OCI-LY7 (cell line): Measurements from ENCODE around the gene EPDR1. TPM values are rescaled to one million over a fixed set of nuclear protein-coding genes. Genes with fewer than 3 reads are reported as not detected.

Experiments used
- BruUV-seq: library from RNA; stranded (reverse); fragments of 400-500 nt; replicated peaks from 2 replicates; lab custom pipeline; 2021; lab: Mats Ljungman, UMichigan
- CTCF ChIA-PET: fragments of 300-600 bp; sonication (Branson Sonifier 250); formaldehyde crosslinking; loops from one replicate; lab custom pipeline; 2022; ENCODE audit warnings: antibody characterized with exemption; ENCODE audit not compliant: unreplicated experiment; lab: Charles Lee
- POLR2A ChIA-PET: fragments of 300-600 bp; sonication (Branson Sonifier 250); formaldehyde crosslinking; loops from one replicate; lab custom pipeline; 2022; ENCODE audit warnings: antibody characterized with exemption; lab: Charles Lee
- DNase-seq: peaks from one replicate; pipeline ENCODE4 v3.0.0-alpha.2; 2015; ENCODE audit warnings: low spot score
- H2AFZ ChIP-seq: fragments of 200-600 bp; sonication (generic), shearing (Covaris generic); 2 replicates; pipeline ENCODE4 v1.6.1; 2014; ENCODE audit warnings: mild to moderate bottlenecking, antibody characterized with exemption, low read length, moderate library complexity
- H3K27ac ChIP-seq: fragments of 200-600 bp; sonication (generic); 2 replicates; pipeline ENCODE4 v1.5.1; 2014; ENCODE audit warnings: mixed run types, low read depth, mild to moderate bottlenecking, moderate library complexity, low read length, inconsistent platforms; ENCODE audit not compliant: poor library complexity, severe bottlenecking
- H3K36me3 ChIP-seq: fragments of 200-600 bp; sonication (generic); 2 replicates; pipeline ENCODE4 v1.6.1; 2014; ENCODE audit warnings: mild to moderate bottlenecking, antibody characterized with exemption, low read length, moderate library complexity, mixed read lengths; ENCODE audit not compliant: insufficient read depth
- H3K4me1 ChIP-seq: fragments of 200-600 bp; sonication (generic); 2 replicates; pipeline ENCODE4 v1.5.1; 2014; ENCODE audit warnings: mild to moderate bottlenecking, low read length; ENCODE audit not compliant: insufficient read depth, poor library complexity, severe bottlenecking
- H3K4me2 ChIP-seq: fragments of 200-600 bp; sonication (generic); 2 replicates; pipeline ENCODE4 v1.6.1; 2014; ENCODE audit warnings: mild to moderate bottlenecking, low read length
- H3K4me3 ChIP-seq: fragments of 200-600 bp; sonication (generic); 2 replicates; pipeline ENCODE4 v1.5.1; 2014; ENCODE audit warnings: mild to moderate bottlenecking, low read depth, low read length; ENCODE audit not compliant: poor library complexity, severe bottlenecking
- H3K79me2 ChIP-seq: fragments of 200-600 bp; sonication (generic); 2 replicates; pipeline ENCODE4 v1.6.1; 2016; ENCODE audit warnings: low read depth, mild to moderate bottlenecking, low read length, moderate library complexity, mixed read lengths; ENCODE audit not compliant: insufficient read depth
- H3K9me2 ChIP-seq: fragments of 200-600 bp; sonication (generic); 2 replicates; pipeline ENCODE4 v1.6.1; 2016; ENCODE audit warnings: mild to moderate bottlenecking, low read length, mixed read lengths; ENCODE audit not compliant: insufficient read depth
- H3K9me3 ChIP-seq: fragments of 200-600 bp; sonication (generic); 2 replicates; pipeline ENCODE4 v1.6.1; 2014; ENCODE audit warnings: mild to moderate bottlenecking, mixed run types, low read length, mixed read lengths
- H4K20me1 ChIP-seq: fragments of 200-600 bp; sonication (generic); 2 replicates; pipeline ENCODE4 v1.6.1; 2014; ENCODE audit warnings: mild to moderate bottlenecking, antibody characterized with exemption, low read length, moderate library complexity, mixed read lengths; ENCODE audit not compliant: insufficient read depth
- EZH2phosphoT487 ChIP-seq: fragments of 200-600 bp; sonication (generic); IDR thresholded peaks from 2 replicates; pipeline ENCODE4 v1.6.1; 2018; ENCODE audit warnings: low read depth, borderline replicate concordance, mild to moderate bottlenecking, mixed run types, antibody characterized with exemption, low read length, moderate library complexity, mixed read lengths
- intact Hi-C: fragments of 100-400 bp; cut with micrococcal nuclease; formaldehyde crosslinking; loops from one replicate; pipeline ENCODE4 v1.10.0; 2022; ENCODE audit not compliant: unreplicated experiment
- total RNA-seq, 2 experiments: library from RNA; depleted of rRNA in 1 of 2; stranded (reverse); fragments of >200 nt in 1 of 2; shearing (Covaris generic) in 1 of 2; gene quantifications; 2 replicates each; pipeline ENCODE4 v1.2.3, GENCODE V29; 2014 to 2022
- TF ChIP-seq, protein P1 (sequence below): fragments of 200-600 bp; sonication (generic); conservative IDR thresholded peaks from 2 replicates; pipeline ENCODE4 v1.5.1; 2014; ENCODE audit warnings: mild to moderate bottlenecking, antibody characterized with exemption, low read length, moderate library complexity, mixed read lengths

The EPDR1 gene
- total RNA-seq, 2 experiments from 2014 or later = not detected

DNA sequence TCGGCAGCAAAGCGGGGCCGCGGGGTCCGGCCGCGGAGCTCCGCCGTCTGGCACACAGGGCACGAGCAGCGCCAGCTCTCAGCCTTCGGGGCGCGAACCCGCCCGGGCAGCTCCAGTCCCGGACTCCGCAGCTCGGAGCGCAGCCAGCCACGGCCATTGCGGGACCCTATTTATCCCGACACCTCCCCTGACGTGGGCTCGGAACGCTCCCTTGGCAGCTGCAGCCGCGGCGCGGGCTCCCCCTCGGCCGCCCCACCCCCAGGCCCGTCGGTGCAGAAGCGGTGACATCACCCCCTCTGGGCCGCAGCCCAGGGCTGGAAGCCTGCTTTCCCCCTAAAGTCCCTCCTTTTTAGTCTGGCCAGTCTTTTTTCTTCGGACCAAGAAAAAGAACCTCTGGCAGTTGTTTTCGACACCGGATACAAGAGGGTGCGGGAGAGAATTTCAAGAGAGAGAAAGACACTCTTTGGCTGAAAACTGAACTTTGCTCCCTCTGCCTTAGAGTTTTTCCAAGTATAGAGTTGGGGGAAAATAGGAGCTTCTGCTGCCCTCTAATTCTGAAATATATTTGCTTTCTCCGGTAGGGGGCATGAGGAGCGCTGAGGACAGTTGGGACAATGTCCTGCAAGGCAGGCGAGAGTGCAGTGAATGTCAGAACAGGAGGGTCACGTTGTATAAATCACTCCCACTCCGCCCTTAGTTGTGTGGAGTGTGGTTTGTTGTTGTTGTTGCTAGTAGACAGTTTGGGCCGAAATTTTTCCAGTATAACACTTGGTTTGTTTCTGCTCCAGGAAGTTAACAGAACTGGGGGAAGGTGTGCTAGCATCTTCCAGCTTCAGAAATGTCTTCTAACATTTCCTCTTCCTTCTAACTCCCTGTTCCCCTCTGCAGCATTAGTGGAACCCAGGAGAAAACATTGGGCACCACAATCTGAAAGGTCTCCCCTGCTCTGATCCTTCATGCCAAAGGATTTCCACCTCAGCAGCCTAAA lies 3.5 kb upstream of the EPDR1 start, which contains the start of gene SFRP4:
SFRP4 (minus strand) TSS at position 145 of the 988 bp plus-strand sequence. CDS start 280 bp downstream, outside the sequence.
- Histone ChIP-seq H3K27ac (no peak within 1 kb of the TSS), H2AFZ (no peak within 1 kb of the TSS), H3K4me1 (no peaks in the 10 kb centered on the region), H3K4me2 (no peak within 1 kb of the TSS), H3K4me3 (no peak within 1 kb of the TSS), H3K79me2 (no peaks in the 10 kb centered on the region), H3K36me3 (no peaks in the 10 kb centered on the region), H4K20me1 (no peaks in the 10 kb centered on the region), H3K9me2 (no peaks in the 10 kb centered on the region), H3K9me3 (no peaks in the 10 kb centered on the region)
- peak; percentile 23 for DNase-seq
- no peak for TF ChIP-seq EZH2phosphoT487
- TF ChIP-seq, protein P1, sequence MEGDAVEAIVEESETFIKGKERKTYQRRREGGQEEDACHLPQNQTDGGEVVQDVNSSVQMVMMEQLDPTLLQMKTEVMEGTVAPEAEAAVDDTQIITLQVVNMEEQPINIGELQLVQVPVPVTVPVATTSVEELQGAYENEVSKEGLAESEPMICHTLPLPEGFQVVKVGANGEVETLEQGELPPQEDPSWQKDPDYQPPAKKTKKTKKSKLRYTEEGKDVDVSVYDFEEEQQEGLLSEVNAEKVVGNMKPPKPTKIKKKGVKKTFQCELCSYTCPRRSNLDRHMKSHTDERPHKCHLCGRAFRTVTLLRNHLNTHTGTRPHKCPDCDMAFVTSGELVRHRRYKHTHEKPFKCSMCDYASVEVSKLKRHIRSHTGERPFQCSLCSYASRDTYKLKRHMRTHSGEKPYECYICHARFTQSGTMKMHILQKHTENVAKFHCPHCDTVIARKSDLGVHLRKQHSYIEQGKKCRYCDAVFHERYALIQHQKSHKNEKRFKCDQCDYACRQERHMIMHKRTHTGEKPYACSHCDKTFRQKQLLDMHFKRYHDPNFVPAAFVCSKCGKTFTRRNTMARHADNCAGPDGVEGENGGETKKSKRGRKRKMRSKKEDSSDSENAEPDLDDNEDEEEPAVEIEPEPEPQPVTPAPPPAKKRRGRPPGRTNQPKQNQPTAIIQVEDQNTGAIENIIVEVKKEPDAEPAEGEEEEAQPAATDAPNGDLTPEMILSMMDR = peak; percentile 75
- no TSS peak for BruUV-seq
- CTCF ChIA-PET = no interaction called here
- POLR2A ChIA-PET = interaction anchor here (0.6 kb wide), 1 partner anchor 291 kb away, joined by 3 read pairs; no protein-coding TSS in a partner anchor
- intact Hi-C loops = no loop called here

DNA sequence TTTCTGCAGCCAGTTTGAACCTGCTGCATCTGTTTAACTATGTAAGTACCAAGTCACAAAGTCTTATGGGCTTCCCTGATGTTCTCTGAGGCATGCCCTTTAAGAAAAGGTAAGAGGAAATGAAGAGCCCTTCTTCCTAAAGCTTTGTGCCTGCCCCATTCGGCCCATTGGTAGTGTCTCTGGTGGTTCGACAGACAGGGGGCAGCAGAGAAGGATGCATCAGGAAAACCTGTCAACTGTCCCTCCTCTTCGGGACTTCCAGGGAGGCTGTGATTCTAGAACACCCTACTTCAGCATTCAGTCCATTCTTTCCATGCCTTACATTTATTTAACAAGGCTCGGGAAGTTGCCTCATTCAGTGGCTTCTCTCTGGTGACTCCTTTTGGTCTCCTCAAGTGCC lies 1.9 kb upstream of the EPDR1 start:
- H2AFZ ChIP-seq = no peak overlapping the region
- H3K36me3 ChIP-seq = no peaks in the 10 kb centered on the region
- no peaks in the 10 kb centered on the region for H3K9me2 ChIP-seq
- no peak overlapping the region for H3K4me3 ChIP-seq
- H3K27ac ChIP-seq = no peak overlapping the region
- no peaks in the 10 kb centered on the region for H4K20me1 ChIP-seq
- ChIA-PET CTCF (no interaction called here), POLR2A (no interaction called here)
- BruUV-seq = no TSS peak
- TF ChIP-seq, protein P1 = 0 out of 2 replicates have a peak, but pooled peaks have one; percentile 12
- TF ChIP-seq EZH2phosphoT487 = no peak
- H3K79me2 ChIP-seq = no peaks in the 10 kb centered on the region
- DNase-seq = no peak
- H3K4me1 ChIP-seq = no peaks in the 10 kb centered on the region
- H3K9me3 ChIP-seq = no peaks in the 10 kb centered on the region
- intact Hi-C loops = no loop called here
- H3K4me2 ChIP-seq = no peak overlapping the region
